ACC112 (cell line): ENCODE data around the gene NAA16.
"Not testable (repeated sequence)": the region's sequence is repeated elsewhere in the genome, so short reads cannot be mapped to it uniquely, and the experiment has no call there.

Experiments used
- H2AFZ ChIP-seq: fragments of 200-600 bp; sonication (generic); one replicate; pipeline ENCODE4 v1.6.0; 2017; ENCODE audit warnings: antibody characterized with exemption, low read length; ENCODE audit not compliant: unreplicated experiment
- H3K27ac ChIP-seq: fragments of 200-600 bp; sonication (generic); 2 replicates; pipeline ENCODE4 v1.5.1; 2014; ENCODE audit warnings: low read depth, mild to moderate bottlenecking, antibody characterized with exemption, low read length, moderate library complexity
- H3K27me3 ChIP-seq: fragments of 200-600 bp; sonication (generic); 2 replicates; pipeline ENCODE4 v1.6.1; 2014; ENCODE audit warnings: mild to moderate bottlenecking, antibody characterized with exemption, low read length, moderate library complexity, mixed read lengths; ENCODE audit not compliant: insufficient read depth
- H3K36me3 ChIP-seq: fragments of 200-600 bp; sonication (generic); 2 replicates; pipeline ENCODE4 v1.6.1; 2016; ENCODE audit warnings: mild to moderate bottlenecking, antibody characterized with exemption, low read length, moderate library complexity, mixed read lengths; ENCODE audit not compliant: insufficient read depth
- H3K4me1 ChIP-seq: fragments of 200-600 bp; sonication (generic); one replicate; pipeline ENCODE4 v1.6.1; 2016; ENCODE audit warnings: low read length, mixed read lengths; ENCODE audit not compliant: insufficient read depth, unreplicated experiment, control insufficient read depth
- H3K4me3 ChIP-seq: fragments of 200-600 bp; sonication (generic); 2 replicates; pipeline ENCODE4 v1.5.1; 2014; ENCODE audit warnings: mild to moderate bottlenecking, low read depth, low read length
- H3K79me2 ChIP-seq: fragments of 200-600 bp; sonication (generic); one replicate; pipeline ENCODE4 v1.6.0; 2016; ENCODE audit warnings: low read length; ENCODE audit not compliant: control insufficient read depth, unreplicated experiment, insufficient read depth

Gene NAA16

DNA sequence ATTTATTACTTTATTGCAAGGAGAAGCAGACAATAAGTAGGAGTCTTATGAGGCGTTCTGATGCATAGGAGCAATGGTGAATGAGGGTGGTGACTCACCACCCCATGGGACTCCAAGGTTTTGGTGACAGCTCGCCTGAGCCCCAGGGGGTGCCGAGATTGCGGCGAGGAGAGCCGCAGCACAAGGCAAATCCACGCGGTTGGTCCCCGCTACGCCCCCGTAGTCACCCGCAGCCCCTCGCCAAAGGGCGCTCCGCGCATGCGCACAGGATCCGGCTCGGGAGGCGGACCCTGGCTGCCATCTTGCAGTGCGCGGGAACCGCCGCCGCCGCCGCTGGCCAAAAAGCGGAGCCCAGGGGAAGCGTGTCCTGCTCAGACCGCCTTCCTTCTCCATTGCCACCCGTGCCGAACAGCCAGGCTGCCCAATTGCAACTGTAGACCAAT is at the start of gene NAA16:
TSS of gene NAA16 (plus strand) at position 305 of the 443 bp plus-strand sequence. CDS start 262 bp downstream, outside the sequence.
- H3K79me2 ChIP-seq = peaks cover 48% of the 10 kb centered on the region
- no peaks in the 10 kb centered on the region for H3K27me3 ChIP-seq
- H2AFZ ChIP-seq = peak within 1 kb of the TSS; percentile 90
- peaks cover 30% of the 10 kb centered on the region for H3K4me1 ChIP-seq
- no peaks in the 10 kb centered on the region for H3K36me3 ChIP-seq
- H3K4me3 ChIP-seq = peak within 1 kb of the TSS; percentile 100
- peak within 1 kb of the TSS; percentile 74 for H3K27ac ChIP-seq

GRCh38 chr13:41263261-41263971 is 47.7 kb upstream of the NAA16 start, which contains the start of gene MTRF1:
MTRF1 (minus strand) TSS chr13:41263576; CDS start chr13:41260907, 2,669 bp downstream.
- Histone ChIP-seq H3K4me3 (peak within 1 kb of the TSS; percentile 82), H3K4me1 (peaks cover 5% of the 10 kb centered on the region), H3K27ac (peak within 1 kb of the TSS; percentile 65), H3K27me3 (no peaks in the 10 kb centered on the region), H2AFZ (peak within 1 kb of the TSS; percentile 72), H3K79me2 (peaks cover 5% of the 10 kb centered on the region), H3K36me3 (no peaks in the 10 kb centered on the region)

DNA sequence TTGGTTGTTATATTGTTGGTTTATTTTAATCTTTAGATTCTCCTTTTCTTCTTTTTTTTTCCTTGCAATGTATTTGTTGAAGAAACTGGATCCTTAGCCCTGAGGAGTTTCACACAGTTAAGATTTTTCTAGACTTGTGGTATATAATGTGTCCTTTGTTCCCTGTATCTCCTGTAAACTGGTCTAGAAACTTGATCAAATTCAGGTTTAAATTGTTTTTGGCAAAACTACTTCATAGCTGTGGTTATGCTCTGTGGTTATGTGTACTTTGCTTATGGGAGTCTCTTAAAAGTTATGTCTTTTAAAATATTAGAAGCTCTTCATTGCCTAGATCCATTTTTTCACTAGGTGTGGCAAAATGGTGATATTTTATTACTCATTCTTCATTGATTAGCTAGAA is 44.0 kb upstream of the NAA16 start:
- Histone ChIP-seq H3K4me1 (peaks cover 5% of the 10 kb centered on the region), H3K36me3 (no peaks in the 10 kb centered on the region), H3K27ac (no peak overlapping the region), H3K4me3 (no peak overlapping the region), H2AFZ (no peak overlapping the region), H3K79me2 (peaks cover 5% of the 10 kb centered on the region), H3K27me3 (no peaks in the 10 kb centered on the region)

GRCh38 chr13:41268764-41269163 is 42.3 kb upstream of the NAA16 start:
- Histone ChIP-seq H2AFZ (no peak overlapping the region), H3K27me3 (no peaks in the 10 kb centered on the region), H3K4me1 (no peaks in the 10 kb centered on the region), H3K4me3 (no peak overlapping the region), H3K36me3 (no peaks in the 10 kb centered on the region), H3K79me2 (no peaks in the 10 kb centered on the region), H3K27ac (no peak overlapping the region)

DNA sequence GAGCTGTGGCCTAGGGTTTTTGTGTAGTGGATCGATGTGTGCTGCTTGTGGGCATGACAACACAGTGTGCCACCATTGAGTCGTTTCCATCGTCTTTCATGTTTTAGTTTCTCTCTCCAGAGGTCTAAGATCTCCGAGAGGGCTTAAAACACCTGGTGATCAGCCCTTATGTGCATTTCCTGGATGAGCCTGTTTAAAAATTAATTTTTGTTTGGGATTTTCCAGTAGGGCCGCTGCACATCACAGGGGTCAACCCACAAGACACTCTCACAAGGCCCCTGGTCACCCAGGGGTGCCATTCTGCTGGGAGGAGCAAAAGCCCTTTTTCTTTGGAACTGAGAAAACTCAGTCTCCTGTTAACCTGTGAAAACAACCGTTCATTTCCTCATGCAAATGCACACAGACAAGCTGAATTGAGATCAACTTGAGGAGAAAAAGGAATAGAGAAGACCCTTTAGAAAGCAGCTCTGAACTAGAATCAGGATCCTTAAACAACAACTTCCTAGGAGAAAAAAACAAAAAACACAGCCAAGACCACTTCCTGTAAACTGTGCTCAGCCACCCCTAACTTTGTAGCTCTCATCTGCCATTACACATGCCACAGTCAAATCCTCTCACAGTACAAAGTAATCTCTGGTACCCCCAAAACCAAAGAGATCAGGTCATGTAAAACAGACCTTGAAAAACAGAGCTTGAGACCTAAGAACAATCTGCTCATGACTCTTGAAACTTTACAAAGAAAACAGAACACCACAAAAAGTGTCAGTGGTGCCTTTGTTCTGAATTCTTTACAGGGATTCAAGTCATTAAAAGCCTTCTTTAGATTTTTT is 39.4 kb upstream of the NAA16 start:
- H3K79me2 ChIP-seq = no peaks in the 10 kb centered on the region
- H3K27me3 ChIP-seq = no peaks in the 10 kb centered on the region
- no peaks in the 10 kb centered on the region for H3K36me3 ChIP-seq
- no peak overlapping the region for H3K27ac ChIP-seq
- H3K4me3 ChIP-seq = no peak overlapping the region
- H2AFZ ChIP-seq = no peak overlapping the region
- H3K4me1 ChIP-seq = no peaks in the 10 kb centered on the region

- Histone ChIP-seq H3K27ac (no peak overlapping the region), H2AFZ (no peak overlapping the region), H3K4me3 (no peak overlapping the region), H3K4me1 (no peaks in the 10 kb centered on the region), H3K36me3 (no peaks in the 10 kb centered on the region), H3K79me2 (no peaks in the 10 kb centered on the region), H3K27me3 (no peaks in the 10 kb centered on the region)
These were observed 37.1 kb upstream of the NAA16 start for GRCh38 chr13:41273831-41274441.

DNA sequence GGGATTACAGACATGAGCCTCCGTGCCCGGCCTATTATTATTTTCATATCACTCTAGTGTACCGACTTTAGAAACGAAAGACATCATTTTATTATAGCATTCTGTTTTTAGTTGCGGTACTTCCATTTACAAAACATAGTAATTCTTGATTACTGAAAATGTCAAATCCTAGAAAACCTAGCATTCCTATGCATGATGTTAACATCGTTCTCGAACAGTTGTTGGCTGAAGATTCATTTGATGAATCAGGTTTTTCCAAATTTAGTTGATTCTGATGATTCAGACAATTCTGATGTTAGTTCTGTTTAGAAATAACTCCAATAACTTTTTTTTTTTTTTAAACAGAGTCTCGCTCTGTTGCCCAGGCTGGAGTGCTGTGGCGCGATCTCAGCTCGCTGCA is 36.2 kb upstream of the NAA16 start:
- H3K27me3 ChIP-seq = no peaks in the 10 kb centered on the region
- H3K27ac ChIP-seq = no peak overlapping the region
- no peaks in the 10 kb centered on the region for H3K79me2 ChIP-seq
- no peak overlapping the region for H3K4me3 ChIP-seq
- H3K36me3 ChIP-seq = no peaks in the 10 kb centered on the region
- no peak overlapping the region for H2AFZ ChIP-seq
- H3K4me1 ChIP-seq = no peaks in the 10 kb centered on the region

- Histone ChIP-seq H3K4me1 (no peaks in the 10 kb centered on the region), H3K36me3 (no peaks in the 10 kb centered on the region), H3K79me2 (no peaks in the 10 kb centered on the region), H3K4me3 (no peak overlapping the region), H3K27me3 (no peaks in the 10 kb centered on the region), H3K27ac (no peak overlapping the region), H2AFZ (no peak overlapping the region)
These were observed 34.2 kb upstream of the NAA16 start for GRCh38 chr13:41276824-41277223.

DNA sequence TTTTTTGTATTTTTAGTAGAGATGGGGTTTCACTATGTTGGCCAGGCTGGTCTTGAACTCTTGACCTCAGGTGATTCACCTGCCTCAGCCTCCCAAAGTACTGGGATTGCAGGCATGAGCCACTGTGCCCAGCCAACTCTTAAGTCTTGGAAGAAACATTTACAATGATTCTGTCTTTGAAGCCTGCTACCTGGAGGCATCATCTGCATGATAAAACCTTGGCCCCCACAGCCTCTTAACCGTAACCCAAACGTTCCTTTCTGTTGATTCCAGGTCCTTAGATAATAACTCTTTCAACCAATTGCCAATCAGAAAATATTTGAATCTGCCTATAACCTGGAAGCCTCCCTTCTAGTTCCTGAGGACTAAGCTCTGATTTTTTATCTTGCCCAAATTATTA is 31.9 kb upstream of the NAA16 start:
- not testable (repeated sequence) for H3K4me3 ChIP-seq, H3K4me1 ChIP-seq, H3K27me3 ChIP-seq

GRCh38 chr13:41282129-41282571 is 28.9 kb upstream of the NAA16 start:
- H2AFZ ChIP-seq = no peak overlapping the region
- H3K79me2 ChIP-seq = no peaks in the 10 kb centered on the region
- H3K27me3 ChIP-seq = no peaks in the 10 kb centered on the region
- peaks cover 15% of the 10 kb centered on the region for H3K4me1 ChIP-seq
- H3K36me3 ChIP-seq = no peaks in the 10 kb centered on the region
- no peak overlapping the region for H3K4me3 ChIP-seq
- H3K27ac ChIP-seq = no peak overlapping the region

More for the DNA sequence above, 31.9 kb upstream of the NAA16 start:
- H3K79me2 ChIP-seq, H3K27ac ChIP-seq, H3K36me3 ChIP-seq, H2AFZ ChIP-seq: not testable (repeated sequence)
